ENCODE results near the gene ERCC6L2.

DNA sequence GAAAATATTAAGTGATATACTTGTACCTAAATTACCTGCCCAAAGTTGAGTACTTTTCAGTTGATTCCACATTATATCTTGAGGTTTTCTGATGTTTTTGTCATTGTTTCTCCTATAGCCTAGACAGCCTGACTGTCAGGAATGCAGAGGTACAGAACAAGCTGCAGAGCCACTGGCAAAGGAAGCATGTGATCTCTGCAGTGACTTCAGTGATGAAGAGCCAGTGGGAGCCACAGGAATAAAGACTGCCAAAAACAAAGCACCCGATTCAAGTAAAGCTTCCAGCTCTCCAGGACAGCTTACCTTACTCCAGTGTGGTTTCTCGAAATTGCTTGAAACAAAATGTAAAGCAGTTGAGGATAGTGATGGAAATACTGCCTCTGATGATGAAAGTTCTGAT is 96.3 kb downstream of the ERCC6L2 start:
- TF ChIP-seq, protein P1, sequence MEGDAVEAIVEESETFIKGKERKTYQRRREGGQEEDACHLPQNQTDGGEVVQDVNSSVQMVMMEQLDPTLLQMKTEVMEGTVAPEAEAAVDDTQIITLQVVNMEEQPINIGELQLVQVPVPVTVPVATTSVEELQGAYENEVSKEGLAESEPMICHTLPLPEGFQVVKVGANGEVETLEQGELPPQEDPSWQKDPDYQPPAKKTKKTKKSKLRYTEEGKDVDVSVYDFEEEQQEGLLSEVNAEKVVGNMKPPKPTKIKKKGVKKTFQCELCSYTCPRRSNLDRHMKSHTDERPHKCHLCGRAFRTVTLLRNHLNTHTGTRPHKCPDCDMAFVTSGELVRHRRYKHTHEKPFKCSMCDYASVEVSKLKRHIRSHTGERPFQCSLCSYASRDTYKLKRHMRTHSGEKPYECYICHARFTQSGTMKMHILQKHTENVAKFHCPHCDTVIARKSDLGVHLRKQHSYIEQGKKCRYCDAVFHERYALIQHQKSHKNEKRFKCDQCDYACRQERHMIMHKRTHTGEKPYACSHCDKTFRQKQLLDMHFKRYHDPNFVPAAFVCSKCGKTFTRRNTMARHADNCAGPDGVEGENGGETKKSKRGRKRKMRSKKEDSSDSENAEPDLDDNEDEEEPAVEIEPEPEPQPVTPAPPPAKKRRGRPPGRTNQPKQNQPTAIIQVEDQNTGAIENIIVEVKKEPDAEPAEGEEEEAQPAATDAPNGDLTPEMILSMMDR (IDR thresholded peaks at IDR 0.05), result no peak
- TF ChIP-seq POLR2AphosphoS5 (IDR thresholded peaks at IDR 0.05; ENCODE audit: low read depth, low read length), result no peak
- no peak for TF ChIP-seq SIN3A (IDR thresholded peaks at IDR 0.05; ENCODE audit: borderline replicate concordance, insufficient read depth, low read depth, low read length)
- TF ChIP-seq REST (IDR thresholded peaks at IDR 0.05; ENCODE audit: insufficient read depth in 1 of 2, low read depth in 2 of 2, low read length in 1 of 2), result no peak
